ENCODE results near the gene ABLIM2.

Gene ABLIM2

GRCh38 chr4:8063974-8064563, 94.5 kb downstream of the ABLIM2 start:
- Histone ChIP-seq H3K4me3 (ENCODE audit: extremely low read depth, insufficient read depth, low read length, poor library complexity, severe bottlenecking) (no peak overlapping the region), H3K27ac (ENCODE audit: low read depth, low read length, severe bottlenecking) (no peak overlapping the region), H3K9me3 (ENCODE audit: control insufficient read depth, low read length) (peaks cover 25% of the 10 kb centered on the region), H3K4me1 (ENCODE audit: control insufficient read depth, insufficient read depth, low read length, poor library complexity, severe bottlenecking) (no peaks in the 10 kb centered on the region), H3K36me3 (ENCODE audit: control insufficient read depth, insufficient read depth, low read length) (no peaks in the 10 kb centered on the region)
- WGBS, 2 experiments (ENCODE audit: insufficient coverage in 2 of 2): 88% methylated on average over 8 to 9 of the region's 9 CpGs

GRCh38 chr4:8061573-8061972, 97.0 kb downstream of the ABLIM2 start:
- Histone ChIP-seq H3K27ac (ENCODE audit: low read depth, low read length, severe bottlenecking) (no peak overlapping the region), H3K4me3 (ENCODE audit: extremely low read depth, insufficient read depth, low read length, poor library complexity, severe bottlenecking) (no peak overlapping the region), H3K4me1 (ENCODE audit: control insufficient read depth, insufficient read depth, low read length, poor library complexity, severe bottlenecking) (no peaks in the 10 kb centered on the region), H3K9me3 (ENCODE audit: control insufficient read depth, low read length) (peaks cover 30% of the 10 kb centered on the region), H3K36me3 (ENCODE audit: control insufficient read depth, insufficient read depth, low read length) (no peaks in the 10 kb centered on the region)
- WGBS, 2 experiments (ENCODE audit: insufficient coverage in 2 of 2): 87 to 91% methylated on average over 2 to 5 of the region's 8 CpGs

GRCh38 chr4:8061145-8061544, 97.5 kb downstream of the ABLIM2 start:
- H3K27ac ChIP-seq (ENCODE audit: low read depth, low read length, severe bottlenecking): no peak overlapping the region
- H3K4me3 ChIP-seq (ENCODE audit: extremely low read depth, insufficient read depth, low read length, poor library complexity, severe bottlenecking): no peak overlapping the region
- peaks cover 30% of the 10 kb centered on the region for H3K9me3 ChIP-seq (ENCODE audit: control insufficient read depth, low read length)
- no peaks in the 10 kb centered on the region for H3K4me1 ChIP-seq (ENCODE audit: control insufficient read depth, insufficient read depth, low read length, poor library complexity, severe bottlenecking)
- 58 to 73% methylated on average over 5 to 7 of the region's 7 CpGs for WGBS, 2 experiments (ENCODE audit: insufficient coverage in 2 of 2)
- H3K36me3 ChIP-seq (ENCODE audit: control insufficient read depth, insufficient read depth, low read length): no peaks in the 10 kb centered on the region

- no peak overlapping the region for H3K4me3 ChIP-seq (ENCODE audit: extremely low read depth, insufficient read depth, low read length, poor library complexity, severe bottlenecking)
- no peaks in the 10 kb centered on the region for H3K36me3 ChIP-seq (ENCODE audit: control insufficient read depth, insufficient read depth, low read length)
- peaks cover 30% of the 10 kb centered on the region for H3K9me3 ChIP-seq (ENCODE audit: control insufficient read depth, low read length)
- WGBS, 2 experiments (ENCODE audit: insufficient coverage in 2 of 2): 87 to 92% methylated on average over 18 of the region's 18 CpGs
- H3K4me1 ChIP-seq (ENCODE audit: control insufficient read depth, insufficient read depth, low read length, poor library complexity, severe bottlenecking): no peaks in the 10 kb centered on the region
- no peak overlapping the region for H3K27ac ChIP-seq (ENCODE audit: low read depth, low read length, severe bottlenecking)
These were observed 98.0 kb downstream of the ABLIM2 start for GRCh38 chr4:8060632-8061031.

- 89 to 94% methylated on average over 15 to 18 of the region's 18 CpGs for WGBS, 2 experiments (ENCODE audit: insufficient coverage in 2 of 2)
These were observed 100.6 kb downstream of the ABLIM2 start for GRCh38 chr4:8058031-8058479.

GRCh38 chr4:8055206-8055605, 103.4 kb downstream of the ABLIM2 start:
- H3K9me3 ChIP-seq (ENCODE audit: control insufficient read depth, low read length): peaks cover 19% of the 10 kb centered on the region
- WGBS, 2 experiments (ENCODE audit: insufficient coverage in 2 of 2): 84 to 96% methylated on average over 4 to 5 of the region's 6 CpGs

More at GRCh38 chr4:8058031-8058479, 100.6 kb downstream of the ABLIM2 start:
- Histone ChIP-seq H3K36me3 (ENCODE audit: control insufficient read depth, insufficient read depth, low read length) (no peaks in the 10 kb centered on the region), H3K27ac (ENCODE audit: low read depth, low read length, severe bottlenecking) (no peak overlapping the region), H3K9me3 (ENCODE audit: control insufficient read depth, low read length) (peaks cover 23% of the 10 kb centered on the region), H3K4me3 (ENCODE audit: extremely low read depth, insufficient read depth, low read length, poor library complexity, severe bottlenecking) (no peak overlapping the region), H3K4me1 (ENCODE audit: control insufficient read depth, insufficient read depth, low read length, poor library complexity, severe bottlenecking) (no peaks in the 10 kb centered on the region)

GRCh38 chr4:8053688-8054449, 104.7 kb downstream of the ABLIM2 start:
- H3K36me3 ChIP-seq (ENCODE audit: control insufficient read depth, insufficient read depth, low read length): no peaks in the 10 kb centered on the region
- H3K9me3 ChIP-seq (ENCODE audit: control insufficient read depth, low read length): peaks cover 15% of the 10 kb centered on the region
- H3K27ac ChIP-seq (ENCODE audit: low read depth, low read length, severe bottlenecking): no peak overlapping the region
- WGBS, 2 experiments (ENCODE audit: insufficient coverage in 2 of 2): 91 to 97% methylated on average over 18 of the region's 18 CpGs
- H3K4me1 ChIP-seq (ENCODE audit: control insufficient read depth, insufficient read depth, low read length, poor library complexity, severe bottlenecking): no peaks in the 10 kb centered on the region
- no peak overlapping the region for H3K4me3 ChIP-seq (ENCODE audit: extremely low read depth, insufficient read depth, low read length, poor library complexity, severe bottlenecking)

More at GRCh38 chr4:8055206-8055605, 103.4 kb downstream of the ABLIM2 start:
- Histone ChIP-seq H3K4me3 (ENCODE audit: extremely low read depth, insufficient read depth, low read length, poor library complexity, severe bottlenecking) (no peak overlapping the region), H3K4me1 (ENCODE audit: control insufficient read depth, insufficient read depth, low read length, poor library complexity, severe bottlenecking) (no peaks in the 10 kb centered on the region), H3K27ac (ENCODE audit: low read depth, low read length, severe bottlenecking) (no peak overlapping the region), H3K36me3 (ENCODE audit: control insufficient read depth, insufficient read depth, low read length) (no peaks in the 10 kb centered on the region)

GRCh38 chr4:8052160-8052691, 106.4 kb downstream of the ABLIM2 start:
- Histone ChIP-seq H3K4me1 (ENCODE audit: control insufficient read depth, insufficient read depth, low read length, poor library complexity, severe bottlenecking) (no peaks in the 10 kb centered on the region), H3K9me3 (ENCODE audit: control insufficient read depth, low read length) (peaks cover 12% of the 10 kb centered on the region), H3K36me3 (ENCODE audit: control insufficient read depth, insufficient read depth, low read length) (no peaks in the 10 kb centered on the region), H3K4me3 (ENCODE audit: extremely low read depth, insufficient read depth, low read length, poor library complexity, severe bottlenecking) (no peak overlapping the region), H3K27ac (ENCODE audit: low read depth, low read length, severe bottlenecking) (no peak overlapping the region)
- 89 to 95% methylated on average over 9 of the region's 9 CpGs for WGBS, 2 experiments (ENCODE audit: insufficient coverage in 2 of 2)

- Histone ChIP-seq H3K4me3 (ENCODE audit: extremely low read depth, insufficient read depth, low read length, poor library complexity, severe bottlenecking) (no peak overlapping the region), H3K9me3 (ENCODE audit: control insufficient read depth, low read length) (peaks cover 12% of the 10 kb centered on the region), H3K4me1 (ENCODE audit: control insufficient read depth, insufficient read depth, low read length, poor library complexity, severe bottlenecking) (no peaks in the 10 kb centered on the region), H3K27ac (ENCODE audit: low read depth, low read length, severe bottlenecking) (no peak overlapping the region), H3K36me3 (ENCODE audit: control insufficient read depth, insufficient read depth, low read length) (no peaks in the 10 kb centered on the region)
- 63 to 64% methylated on average over 6 of the region's 7 CpGs for WGBS, 2 experiments (ENCODE audit: insufficient coverage in 2 of 2)
These were observed 107.0 kb downstream of the ABLIM2 start for GRCh38 chr4:8051644-8052043.

GRCh38 chr4:8050555-8051206, 107.9 kb downstream of the ABLIM2 start:
- Histone ChIP-seq H3K36me3 (ENCODE audit: control insufficient read depth, insufficient read depth, low read length) (no peaks in the 10 kb centered on the region), H3K9me3 (ENCODE audit: control insufficient read depth, low read length) (peaks cover 12% of the 10 kb centered on the region), H3K4me3 (ENCODE audit: extremely low read depth, insufficient read depth, low read length, poor library complexity, severe bottlenecking) (no peak overlapping the region), H3K4me1 (ENCODE audit: control insufficient read depth, insufficient read depth, low read length, poor library complexity, severe bottlenecking) (no peaks in the 10 kb centered on the region), H3K27ac (ENCODE audit: low read depth, low read length, severe bottlenecking) (no peak overlapping the region)
- 62 to 68% methylated on average over 19 to 22 of the region's 28 CpGs for WGBS, 2 experiments (ENCODE audit: insufficient coverage in 2 of 2)

Data from mesodermal cell (in vitro differentiated cells).